H7 (cell line): ENCODE results near the gene PLCH2. TPM values are rescaled to one million over a fixed set of nuclear protein-coding genes. Genes with fewer than 3 reads are reported as not detected.
"Not testable (repeated sequence)": the region's sequence is repeated elsewhere in the genome, so short reads cannot be mapped to it uniquely, and the experiment has no call there.

Experiments
- DNase-seq: peaks from one replicate; pipeline ENCODE4 v3.0.0; 2012
- H3K27me3 ChIP-seq: 2 replicates; pipeline ENCODE4 v1.6.0; 2011; ENCODE audit warnings: mild to moderate bottlenecking, low read length; ENCODE audit not compliant: control insufficient read depth, insufficient read depth
- H3K36me3 ChIP-seq: replicated peaks from 2 replicates; pipeline ENCODE4 v1.5.1; 2011; ENCODE audit warnings: low read length; ENCODE audit not compliant: control insufficient read depth, insufficient read depth
- H3K4me3 ChIP-seq: 2 replicates; pipeline ENCODE4 v1.5.1; 2011; ENCODE audit warnings: low read depth, mild to moderate bottlenecking, control low read depth, low read length, moderate library complexity; ENCODE audit not compliant: insufficient read depth
- total RNA-seq: library from RNA; depleted of rRNA; stranded (reverse); fragments of >200 nt; shearing (Covaris generic); gene quantifications from 2 replicates; pipeline ENCODE4 v1.2.3, GENCODE V29; 2014

Gene PLCH2
- total RNA-seq, 1 experiment from 2014 or later, result 0.24 TPM

DNA sequence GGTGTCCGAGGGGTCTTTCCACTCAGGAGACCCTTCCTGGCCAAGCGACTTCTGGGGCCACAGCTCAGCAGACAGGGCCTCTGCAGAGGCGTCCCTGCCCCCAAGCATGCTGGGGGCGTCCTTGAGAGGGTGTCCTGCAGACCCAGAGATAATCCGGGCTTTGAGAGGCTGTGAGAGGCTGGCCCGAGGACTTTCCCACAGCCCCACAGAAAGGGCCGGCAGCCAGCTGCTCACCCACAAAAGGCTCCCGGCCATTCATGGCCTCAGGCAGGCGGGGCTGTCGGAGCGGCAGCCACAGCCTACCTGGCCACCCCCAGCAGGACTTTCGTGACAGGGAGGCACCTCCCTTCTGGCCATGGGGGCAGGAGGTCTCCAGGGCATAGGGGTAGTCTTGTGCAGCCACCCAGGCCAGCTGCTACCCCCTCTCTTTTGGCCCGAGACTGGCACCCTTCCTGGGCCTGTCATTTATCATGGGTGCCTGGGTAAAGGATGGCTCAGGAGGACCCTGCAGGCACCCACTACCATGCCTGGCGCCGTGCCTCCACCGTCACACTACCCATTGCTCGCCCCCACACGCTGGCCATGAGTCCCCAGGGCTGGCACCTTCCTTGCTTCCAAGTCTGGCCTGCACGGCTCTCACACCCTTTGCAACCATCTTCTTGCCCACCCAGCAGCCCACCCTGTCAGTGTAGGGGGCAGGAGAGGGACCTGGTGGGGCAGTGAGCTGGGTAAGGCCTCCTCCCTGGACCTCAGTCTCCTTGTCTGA is 69.0 kb downstream of the PLCH2 start:
- DNase-seq, result peak; percentile 78

DNA sequence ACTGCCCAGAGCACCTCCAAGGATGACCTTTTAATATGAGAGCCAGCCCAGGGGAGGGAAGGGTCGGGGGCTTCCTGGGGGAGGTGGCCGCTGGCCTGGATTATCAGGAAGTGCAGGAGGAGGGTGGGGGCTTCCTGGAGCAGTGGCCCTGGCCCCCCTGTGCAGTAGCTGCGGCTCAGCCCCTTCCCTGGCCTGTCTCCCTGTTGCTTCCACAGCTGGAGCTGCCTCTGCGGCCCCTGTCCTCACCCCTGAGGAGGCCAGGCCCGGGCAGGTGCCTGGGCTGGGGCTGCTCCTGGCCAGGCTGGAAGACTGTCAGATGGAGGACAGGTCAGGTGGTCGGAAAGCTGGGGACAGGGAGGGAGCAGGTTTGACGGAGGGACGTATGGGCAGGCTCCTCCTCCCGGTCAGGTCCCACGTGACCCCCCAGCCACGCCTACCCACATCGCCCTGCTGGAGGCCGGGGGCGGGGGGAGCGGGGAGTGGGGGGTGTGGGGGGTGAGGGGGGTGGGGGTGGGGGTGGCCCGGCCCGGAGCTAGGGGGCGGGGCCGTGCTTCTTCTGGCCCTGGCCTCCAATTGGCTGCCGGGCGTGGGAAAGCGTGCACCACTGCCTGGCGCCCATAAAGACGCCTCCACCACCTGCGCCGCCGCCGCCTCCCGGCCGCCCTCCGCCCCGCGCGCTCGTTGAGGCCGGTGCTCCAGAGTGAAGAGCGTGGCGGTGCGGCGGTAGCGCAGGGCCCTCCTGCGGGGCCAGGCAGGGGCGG is 69.8 kb downstream of the PLCH2 start:
- peak; percentile 100 for DNase-seq

More for the DNA sequence above, 69.0 kb downstream of the PLCH2 start:
- Histone ChIP-seq H3K27me3 (peaks cover 13% of the 10 kb centered on the region), H3K36me3 (no peaks in the 10 kb centered on the region), H3K4me3 (no peak overlapping the region)

DNA sequence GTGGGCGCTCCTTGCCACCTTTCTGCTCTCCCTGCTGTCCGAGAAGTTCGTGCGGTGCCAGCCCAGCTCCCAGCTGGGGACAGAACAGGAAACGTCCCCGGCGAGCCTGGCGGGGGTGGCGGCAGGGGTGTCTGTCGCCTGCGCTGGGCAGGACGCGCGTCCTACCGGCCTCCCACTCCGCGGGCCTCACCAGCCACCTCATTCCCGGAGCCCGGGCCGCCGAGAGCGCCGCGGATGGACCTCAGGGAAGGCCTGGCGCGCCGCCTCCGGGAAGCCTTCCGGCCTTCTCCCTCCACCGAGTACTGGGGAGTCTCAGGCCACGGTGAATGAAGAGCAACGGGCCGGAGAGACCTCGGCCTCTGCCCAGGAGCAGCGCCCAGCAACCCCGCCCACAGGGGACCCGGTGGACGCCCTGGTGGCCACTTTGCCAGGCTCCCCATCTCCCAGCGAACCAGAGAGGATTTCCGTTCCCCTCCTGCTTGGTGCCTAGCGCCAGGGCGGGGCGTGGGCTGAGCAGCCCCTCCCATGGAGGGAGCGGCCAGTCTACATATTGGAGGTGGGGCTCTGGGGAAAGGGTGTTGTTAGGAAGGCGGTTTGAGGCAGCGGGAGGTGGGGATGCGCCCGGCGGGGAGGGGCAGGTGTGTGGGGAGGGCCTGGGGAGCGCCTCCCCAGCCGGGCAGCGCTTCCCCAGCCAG is 70.6 kb downstream of the PLCH2 start:
- Histone ChIP-seq H3K4me3 (peak overlapping the region; percentile 84), H3K27me3 (peaks cover 3% of the 10 kb centered on the region), H3K36me3 (no peaks in the 10 kb centered on the region)
- peak; percentile 98 for DNase-seq

More for the DNA sequence above, 69.8 kb downstream of the PLCH2 start:
- H3K27me3 ChIP-seq, result peaks cover 8% of the 10 kb centered on the region
- H3K36me3 ChIP-seq, result no peaks in the 10 kb centered on the region
- H3K4me3 ChIP-seq, result peak overlapping the region; percentile 84

DNA sequence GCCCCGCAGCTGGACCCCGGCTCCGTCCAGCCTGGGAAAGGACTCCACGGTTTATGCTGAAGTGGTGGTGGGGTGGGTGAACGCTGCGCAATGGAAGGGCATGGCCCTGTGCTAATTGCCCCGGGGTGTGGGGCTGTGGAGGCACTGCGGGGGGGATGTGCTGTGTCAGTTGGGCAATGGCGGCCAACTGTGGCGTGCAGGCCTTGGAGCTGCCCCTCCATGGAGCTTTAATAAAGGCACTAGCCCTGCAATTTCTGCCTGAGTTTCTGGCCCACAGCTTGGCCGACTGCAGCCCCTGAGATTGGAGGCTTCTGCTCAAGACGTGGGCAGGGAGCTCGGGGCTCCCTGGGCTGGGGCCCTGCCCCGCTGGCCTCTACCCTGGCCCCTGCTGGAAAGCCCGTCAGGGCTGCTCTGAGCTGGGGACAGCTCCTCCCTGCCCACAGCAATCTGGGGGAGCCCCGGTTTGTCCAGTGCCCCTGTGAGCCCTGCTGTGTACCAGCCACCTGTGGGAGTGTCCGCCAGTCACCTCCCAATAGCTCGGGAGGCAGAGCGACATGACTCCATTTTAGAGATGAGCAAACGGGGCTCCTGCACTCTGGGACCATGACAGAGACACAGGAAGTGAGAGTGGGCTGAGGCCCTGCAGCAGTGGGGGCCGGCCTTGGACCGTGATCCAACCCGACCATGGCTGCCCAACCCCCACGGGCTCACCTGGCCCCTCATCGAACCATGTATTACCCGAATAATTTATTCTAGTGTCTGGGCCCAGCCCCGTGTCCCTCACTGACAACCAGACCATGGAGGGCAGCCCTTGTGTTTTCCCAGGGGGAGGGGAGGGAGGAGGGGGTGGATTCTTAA is 71.3 kb downstream of the PLCH2 start:
- peak overlapping the region; percentile 84 for H3K4me3 ChIP-seq
- H3K36me3 ChIP-seq, result no peaks in the 10 kb centered on the region
- H3K27me3 ChIP-seq, result peaks cover 3% of the 10 kb centered on the region
- DNase-seq, result peak; percentile 87

DNA sequence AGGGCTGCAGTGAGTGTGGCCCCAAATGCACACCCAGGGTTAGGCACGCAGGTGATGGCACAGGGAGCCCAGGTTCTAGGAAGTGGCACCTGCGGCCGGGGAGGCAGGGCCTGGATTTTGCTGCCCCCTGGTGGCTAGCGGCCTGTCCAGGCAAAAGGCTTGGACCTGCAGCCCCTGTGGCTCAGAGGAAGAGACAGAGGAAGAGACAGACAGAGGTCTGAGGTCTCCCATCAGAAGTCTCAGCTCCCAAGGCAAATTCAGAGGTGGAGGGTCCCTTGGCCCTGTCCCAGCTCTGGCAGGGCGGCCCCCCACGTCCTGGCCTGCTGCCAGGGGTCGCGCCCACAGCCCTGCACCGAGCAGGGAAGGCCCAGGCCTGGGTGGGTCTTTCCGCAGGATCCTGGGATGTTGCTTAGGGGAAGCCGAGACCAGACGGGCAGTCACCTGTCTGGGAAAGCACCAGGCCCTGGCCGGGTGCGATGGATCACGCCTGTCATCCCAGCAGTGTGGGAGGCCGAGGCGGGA is 72.0 kb downstream of the PLCH2 start:
- peak overlapping the region; percentile 84 for H3K4me3 ChIP-seq
- H3K36me3 ChIP-seq, result no peaks in the 10 kb centered on the region
- H3K27me3 ChIP-seq, result peaks cover 1% of the 10 kb centered on the region; the same call in 1 of the 2 replicates
- DNase-seq, result peak; percentile 97

DNA sequence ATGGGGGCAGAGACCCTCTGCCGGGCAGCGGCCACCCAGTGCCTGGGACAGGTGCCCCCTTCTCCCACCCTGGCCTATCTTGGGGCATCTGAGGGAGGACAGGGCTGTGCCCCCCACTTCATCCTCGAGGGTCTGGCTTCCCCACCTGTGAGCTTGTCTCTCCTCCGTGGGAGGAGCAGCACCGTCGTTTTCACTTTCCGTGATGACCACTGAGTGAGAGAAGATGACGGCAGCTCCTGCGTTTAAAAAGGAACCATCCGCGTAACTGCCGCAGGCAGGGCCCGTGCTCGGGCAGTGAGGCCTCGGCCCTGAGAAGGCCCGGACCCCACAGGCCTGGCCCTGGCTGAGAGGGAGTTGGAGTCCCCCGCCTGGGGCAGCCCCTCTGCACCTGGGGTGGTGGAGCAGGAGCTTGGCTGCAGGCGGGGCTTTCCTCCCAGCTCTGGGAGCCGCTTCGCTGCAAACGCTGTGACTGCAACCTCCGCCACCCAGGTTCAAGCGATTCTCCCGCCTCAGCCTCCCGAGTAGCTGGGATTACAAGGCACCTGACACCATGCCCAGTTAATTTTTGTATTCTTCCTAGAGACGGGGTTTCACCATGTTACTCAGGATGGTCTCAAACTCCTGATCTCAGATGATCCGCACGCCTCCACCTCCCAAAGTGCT is 73.4 kb downstream of the PLCH2 start:
- not testable (repeated sequence) for H3K27me3 ChIP-seq, H3K36me3 ChIP-seq, H3K4me3 ChIP-seq, DNase-seq

DNA sequence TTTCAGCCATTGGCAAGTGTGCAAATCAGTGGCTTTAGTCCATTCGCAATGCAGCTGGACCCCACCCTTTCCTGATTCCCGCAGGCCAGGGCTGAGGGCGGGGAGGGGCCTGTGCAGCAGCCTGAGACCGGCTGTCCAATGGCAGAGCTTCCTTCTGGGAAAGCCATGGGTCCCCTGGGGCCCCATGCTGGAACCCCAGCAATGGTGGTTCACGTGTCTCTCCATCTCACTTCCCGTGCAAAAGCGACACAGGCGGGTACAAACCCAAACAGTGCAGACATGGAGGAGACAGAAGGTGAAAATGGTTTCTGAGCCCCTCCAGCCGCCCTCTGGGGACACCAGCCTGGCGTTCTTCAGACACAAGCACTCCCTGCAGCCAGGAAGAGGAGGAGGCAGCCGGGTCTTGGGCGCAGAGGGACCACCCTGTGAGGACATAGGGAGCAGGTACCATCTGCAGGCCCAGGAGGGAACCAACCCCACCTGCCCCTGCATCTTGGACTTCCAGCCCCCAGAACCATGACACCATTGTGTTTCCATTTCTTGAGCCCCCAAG is 74.3 kb downstream of the PLCH2 start:
- not testable (repeated sequence) for DNase-seq, H3K36me3 ChIP-seq, H3K27me3 ChIP-seq, H3K4me3 ChIP-seq

DNA sequence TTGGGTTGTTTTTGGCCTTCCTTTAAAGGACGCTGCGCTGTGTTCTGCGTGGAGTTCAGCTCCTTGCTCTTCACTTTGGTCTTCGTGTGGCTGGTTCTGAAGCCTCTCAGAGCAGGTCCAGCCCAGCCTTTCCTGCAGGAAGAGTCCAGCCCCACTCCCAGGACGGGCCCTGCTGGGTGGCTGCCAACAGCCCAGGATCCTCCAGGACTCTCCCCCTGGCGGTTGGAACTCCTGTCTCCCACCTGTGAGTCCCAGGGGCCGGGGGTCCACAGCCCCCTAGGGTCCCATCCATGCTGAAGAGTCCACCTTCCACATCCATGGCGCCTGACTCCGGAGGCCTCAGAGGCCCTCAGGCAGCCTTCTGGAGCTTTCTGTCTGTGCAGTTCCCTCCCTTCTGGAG is 75.5 kb downstream of the PLCH2 start:
- H3K36me3 ChIP-seq, H3K4me3 ChIP-seq, DNase-seq, H3K27me3 ChIP-seq: not testable (repeated sequence)

DNA sequence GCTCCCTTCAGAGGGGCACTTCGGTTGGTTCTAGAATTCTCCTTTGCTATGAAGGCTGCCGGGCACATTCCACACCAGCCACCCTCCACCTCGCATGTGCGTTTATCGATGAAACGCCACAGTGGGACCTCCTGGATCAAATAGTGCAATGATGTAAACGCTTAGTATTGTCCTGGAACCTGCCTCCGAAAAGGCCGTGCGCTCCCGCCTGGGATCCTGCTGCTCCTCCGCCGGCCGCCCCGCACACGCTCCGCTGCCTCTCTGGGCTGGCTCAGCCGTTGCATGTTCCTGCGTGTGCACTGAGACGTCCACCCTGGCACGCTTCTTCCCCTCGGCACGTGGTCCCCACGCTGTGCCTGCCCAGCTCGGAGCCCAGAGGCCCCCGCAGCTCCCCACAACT is 76.1 kb downstream of the PLCH2 start:
- no peaks in the 10 kb centered on the region for H3K27me3 ChIP-seq
- DNase-seq, result no peak
- no peak overlapping the region for H3K4me3 ChIP-seq
- no peaks in the 10 kb centered on the region for H3K36me3 ChIP-seq

DNA sequence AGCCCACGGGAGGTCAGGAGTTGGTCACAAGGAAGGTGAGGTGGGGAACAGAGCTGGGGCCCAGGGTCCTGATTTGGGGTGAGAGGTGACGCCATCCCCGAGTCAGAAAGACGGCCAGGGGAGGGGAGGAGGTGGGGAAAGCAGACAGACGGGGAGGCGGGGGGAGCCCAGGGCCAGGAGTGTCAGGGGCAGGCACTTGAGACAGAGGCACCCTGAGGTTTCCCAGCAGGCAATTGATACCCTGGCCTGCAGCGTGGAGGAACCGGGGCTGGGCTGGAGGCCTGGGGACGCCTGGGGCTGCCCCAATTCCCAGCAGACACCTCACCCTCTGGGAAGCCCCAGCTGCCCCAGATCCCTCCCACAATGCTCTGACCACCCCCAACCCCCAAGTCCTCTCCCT is 77.0 kb downstream of the PLCH2 start:
- not testable (repeated sequence) for H3K4me3 ChIP-seq, DNase-seq, H3K36me3 ChIP-seq, H3K27me3 ChIP-seq

DNA sequence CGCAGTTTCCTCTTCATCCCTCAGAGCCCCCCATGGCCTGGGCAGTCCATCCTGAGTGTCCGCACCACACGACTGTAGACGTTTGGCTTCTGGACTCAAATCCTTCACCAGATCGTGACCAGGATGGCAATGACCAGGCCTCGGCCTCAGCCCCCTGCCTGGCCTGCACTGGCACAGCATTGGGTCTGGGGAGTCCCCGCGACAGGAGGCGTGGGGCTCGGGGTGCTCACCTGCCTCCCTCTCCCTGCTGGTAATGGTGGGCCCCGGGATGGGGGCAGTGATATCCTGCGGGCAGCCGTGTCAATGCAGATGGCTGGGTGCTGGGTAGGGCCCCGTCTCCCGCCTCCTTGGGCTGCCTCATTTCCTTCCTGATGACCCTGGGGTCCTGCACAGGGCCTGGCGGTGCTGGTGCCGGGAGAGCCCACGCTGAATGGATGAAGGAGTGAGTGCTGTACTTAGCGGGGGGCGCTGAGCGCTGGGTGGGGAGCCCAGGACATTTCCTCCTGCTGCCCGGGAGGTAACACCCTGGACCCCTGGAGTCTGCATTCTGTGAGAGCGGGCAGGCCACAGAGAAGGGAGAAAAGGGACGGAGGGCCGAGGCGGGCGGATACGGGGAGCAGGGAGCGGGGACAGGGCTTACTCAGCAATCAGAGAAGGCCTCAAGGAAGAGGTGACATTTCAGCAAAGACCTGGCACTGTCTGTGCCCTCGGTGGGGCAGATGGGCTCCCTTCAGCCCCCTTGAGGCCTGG is 78.0 kb downstream of the PLCH2 start:
- no peaks in the 10 kb centered on the region for H3K27me3 ChIP-seq

DNA sequence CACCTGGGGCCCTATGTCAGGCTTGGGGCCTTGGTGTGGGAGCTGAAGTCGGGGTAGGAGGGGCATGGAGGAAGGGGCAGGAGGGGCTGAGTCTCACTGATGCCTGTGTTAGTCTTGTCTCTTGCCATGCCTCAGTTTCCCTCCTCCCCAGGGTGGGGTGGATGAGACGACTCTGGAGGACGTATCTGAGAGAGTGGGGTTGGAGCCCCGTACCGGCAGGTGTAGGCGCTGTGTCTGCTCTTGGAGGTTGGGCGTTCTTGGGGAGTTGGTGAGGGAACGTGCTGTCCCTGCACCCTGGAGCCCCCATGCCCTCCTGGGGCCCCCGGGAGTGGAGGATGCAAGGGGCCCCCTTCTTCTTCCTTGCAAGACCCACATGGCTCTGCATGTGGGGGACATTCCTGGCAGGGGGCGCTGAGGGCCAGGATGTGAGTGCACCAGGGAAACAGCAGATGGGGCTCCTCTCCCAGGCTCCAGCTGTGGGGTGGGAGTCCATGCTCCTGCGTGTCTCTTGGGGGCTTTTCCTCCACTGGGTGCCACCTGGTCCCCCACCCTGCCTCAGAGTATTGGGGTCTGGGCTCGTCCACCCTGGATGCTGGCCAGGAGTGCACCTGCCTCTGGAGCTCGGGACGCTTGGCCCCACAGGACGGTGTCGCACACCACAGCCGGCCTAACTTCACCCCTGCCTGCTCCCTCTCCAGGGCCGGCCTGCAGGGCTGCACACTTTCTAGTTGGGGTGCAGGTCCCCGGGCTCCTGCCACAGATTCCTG is 78.7 kb downstream of the PLCH2 start:
- Histone ChIP-seq H3K27me3 (no peaks in the 10 kb centered on the region), H3K36me3 (no peaks in the 10 kb centered on the region), H3K4me3 (no peak overlapping the region)
- peak; percentile 86 for DNase-seq

More for the DNA sequence above, 78.0 kb downstream of the PLCH2 start:
- DNase-seq, result no peak
- no peak overlapping the region for H3K4me3 ChIP-seq
- H3K36me3 ChIP-seq, result no peaks in the 10 kb centered on the region
